ENCODE results near the gene JARID2. TPM values are rescaled to one million over a fixed set of nuclear protein-coding genes. Genes with fewer than 3 reads are reported as not detected.
A peak's percentile ranks its signal among the peaks of the same experiment; 100 is the strongest.
"Not testable (repeated sequence)": the region's sequence is repeated elsewhere in the genome, so short reads cannot be mapped to it uniquely, and the experiment has no call there.

The JARID2 gene
- total RNA-seq, 2 donors from 2014 or later = 20.7 to 50.3 TPM

DNA sequence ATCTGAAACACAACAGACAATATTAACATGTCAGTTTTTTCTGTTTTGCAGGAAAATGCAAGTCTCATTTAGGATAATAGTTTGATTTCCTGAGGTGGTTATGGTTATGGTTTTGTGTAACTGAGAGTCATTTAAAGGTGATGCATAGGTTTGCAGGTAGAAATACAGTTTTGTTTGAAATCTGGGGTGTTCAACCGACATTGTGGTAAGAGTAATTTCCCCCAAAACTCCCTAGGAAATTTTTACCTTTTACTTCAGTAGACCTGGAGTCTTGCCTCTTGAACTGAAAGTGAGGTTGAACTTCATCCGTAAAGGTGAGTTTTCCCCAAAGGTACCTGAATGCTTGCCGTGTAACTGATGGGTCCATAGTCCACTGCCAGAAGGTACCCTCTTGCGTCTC is 71.4 kb downstream of the JARID2 start:
- Mint-ChIP-seq H3K4me1 (peaks cover 85% of the 10 kb centered on the region), H3K9me3 (no peaks in the 10 kb centered on the region), H3K36me3 (ENCODE audit: low read depth) (peaks cover 98% of the 10 kb centered on the region), H3K27me3 (no peaks in the 10 kb centered on the region), H3K4me3 (peak overlapping the region; percentile 63), H3K27ac (peak overlapping the region; percentile 76)
- ATAC-seq (replicated peaks) = peak; percentile 46

DNA sequence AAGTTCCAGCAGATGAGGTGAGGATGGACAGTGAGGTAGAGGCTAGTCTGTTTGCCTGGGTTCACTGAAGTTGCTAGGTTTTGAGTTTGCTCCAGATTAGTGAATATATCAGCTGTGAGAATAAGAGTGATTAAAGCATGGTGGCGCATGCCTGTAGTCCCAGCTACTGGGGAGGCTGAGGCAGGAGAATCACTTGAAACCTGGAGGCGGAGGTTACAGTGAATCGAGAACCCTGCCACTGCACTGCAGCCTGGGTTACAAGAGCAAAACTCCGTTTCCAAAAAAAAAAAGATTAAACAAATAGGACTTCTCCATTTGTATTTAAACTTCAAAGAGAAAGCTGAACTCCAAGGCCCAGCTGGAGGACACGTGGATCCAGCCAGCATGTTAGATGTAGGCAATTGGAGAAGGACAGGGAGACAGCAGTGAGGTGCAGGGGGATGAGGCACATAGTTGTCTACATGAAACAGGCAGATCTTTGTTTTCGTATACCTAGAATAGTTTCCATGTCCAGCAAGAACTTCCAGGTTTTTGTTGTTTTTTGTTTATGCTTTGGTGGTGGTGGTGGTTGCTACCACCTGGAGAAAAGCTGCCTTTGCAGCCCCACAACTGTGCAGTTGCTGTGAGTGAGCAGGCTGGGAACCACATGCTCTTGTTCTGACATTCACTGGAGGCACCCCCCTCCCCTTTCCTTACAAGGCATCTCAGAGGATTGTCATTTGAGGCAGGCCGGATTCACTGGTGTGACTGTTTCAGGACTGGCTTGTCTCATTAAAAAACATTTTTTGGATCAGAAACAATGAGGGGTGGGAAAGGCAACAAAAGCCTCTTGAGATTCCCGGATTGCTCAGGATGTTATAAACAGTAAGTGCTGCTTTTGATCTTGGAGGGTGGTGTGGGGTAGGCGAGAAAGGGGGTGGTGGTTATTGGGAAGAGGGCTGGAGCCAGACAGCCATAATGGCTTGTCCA is 72.3 kb downstream of the JARID2 start:
- H3K27me3 Mint-ChIP-seq = no peaks in the 10 kb centered on the region
- H3K36me3 Mint-ChIP-seq (ENCODE audit: low read depth) = peaks cover 98% of the 10 kb centered on the region
- peaks cover 85% of the 10 kb centered on the region for H3K4me1 Mint-ChIP-seq
- H3K4me3 Mint-ChIP-seq = peak overlapping the region; percentile 63
- ATAC-seq (replicated peaks) = peak; percentile 42
- H3K27ac Mint-ChIP-seq = peak overlapping the region; percentile 76
- no peaks in the 10 kb centered on the region for H3K9me3 Mint-ChIP-seq

DNA sequence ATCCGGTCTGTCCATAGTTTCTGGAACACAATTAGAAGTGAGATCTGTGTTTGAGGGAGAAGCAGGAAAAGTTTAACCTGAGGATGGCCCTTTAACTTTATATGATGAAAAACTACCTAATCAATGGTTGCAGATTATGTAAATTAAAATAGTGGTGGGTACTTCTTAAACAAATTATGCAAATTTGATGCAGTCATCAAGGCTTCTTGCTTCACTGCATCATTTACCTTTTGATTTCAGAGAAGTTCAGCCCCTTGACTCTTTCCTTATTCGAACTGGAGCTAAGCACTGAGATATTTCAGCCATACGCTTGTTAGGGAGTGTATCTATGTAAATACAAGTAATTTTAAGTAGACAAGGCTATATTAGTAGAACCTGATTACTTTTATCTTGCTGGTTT is 73.8 kb downstream of the JARID2 start:
- Mint-ChIP-seq H3K27me3 (no peaks in the 10 kb centered on the region), H3K36me3 (ENCODE audit: low read depth) (peaks cover 97% of the 10 kb centered on the region), H3K9me3 (no peaks in the 10 kb centered on the region), H3K27ac (peak overlapping the region; percentile 86), H3K4me1 (peaks cover 78% of the 10 kb centered on the region), H3K4me3 (peak overlapping the region; percentile 63)
- no peak for ATAC-seq (replicated peaks)

GRCh38 chr6:15320693-15321092 is 74.8 kb downstream of the JARID2 start:
- ATAC-seq (replicated peaks) = no peak
- H3K27ac Mint-ChIP-seq = peak overlapping the region; percentile 86
- H3K9me3 Mint-ChIP-seq = no peaks in the 10 kb centered on the region
- H3K27me3 Mint-ChIP-seq = no peaks in the 10 kb centered on the region
- peaks cover 98% of the 10 kb centered on the region for H3K36me3 Mint-ChIP-seq (ENCODE audit: low read depth)
- peak overlapping the region; percentile 63 for H3K4me3 Mint-ChIP-seq
- H3K4me1 Mint-ChIP-seq = peaks cover 75% of the 10 kb centered on the region

GRCh38 chr6:15322184-15322583 is 76.3 kb downstream of the JARID2 start:
- Mint-ChIP-seq H3K4me1 (peaks cover 74% of the 10 kb centered on the region), H3K27ac (peak overlapping the region; percentile 49), H3K9me3 (no peaks in the 10 kb centered on the region), H3K36me3 (ENCODE audit: low read depth) (peaks cover 93% of the 10 kb centered on the region), H3K27me3 (no peaks in the 10 kb centered on the region), H3K4me3 (peak overlapping the region; percentile 40)
- ATAC-seq (replicated peaks) = no peak

DNA sequence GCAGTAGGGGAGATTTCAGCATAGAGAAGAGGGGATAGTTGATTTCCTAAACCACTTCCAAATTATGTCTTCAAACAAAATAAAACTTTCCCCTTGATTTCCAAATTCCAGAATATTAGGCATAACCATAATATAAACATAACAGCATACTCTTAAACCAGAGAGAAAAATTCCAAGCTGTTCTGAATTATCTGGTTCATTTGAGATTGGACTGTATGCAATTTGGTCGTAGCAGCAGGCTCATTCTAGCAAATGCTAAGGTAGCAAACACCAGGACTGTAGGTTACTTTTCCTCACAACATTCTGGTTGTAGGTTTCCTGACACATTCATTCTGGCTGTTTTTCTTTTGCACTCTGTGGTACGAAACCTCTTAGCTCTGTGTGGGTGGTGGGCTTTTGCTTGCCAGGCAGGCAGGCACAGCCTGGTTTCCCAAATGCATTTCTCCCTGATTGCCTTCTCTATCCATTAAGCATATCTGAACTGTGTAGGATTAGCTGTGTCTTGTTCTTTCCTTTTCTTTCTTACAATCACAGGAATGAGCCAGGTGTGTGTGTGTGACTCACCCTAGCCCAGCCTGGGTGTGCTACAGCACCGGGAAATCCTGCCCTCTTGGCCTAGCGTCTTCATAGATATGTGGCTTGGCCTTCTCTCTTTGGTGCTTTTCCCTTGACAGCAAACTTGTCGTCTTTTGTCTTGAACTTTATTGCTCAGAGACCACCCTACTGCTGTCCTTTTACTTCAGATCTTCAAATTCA is 77.1 kb downstream of the JARID2 start:
- Mint-ChIP-seq H3K27ac (peak overlapping the region; percentile 49), H3K9me3 (no peaks in the 10 kb centered on the region), H3K36me3 (ENCODE audit: low read depth) (peaks cover 93% of the 10 kb centered on the region), H3K27me3 (no peaks in the 10 kb centered on the region), H3K4me1 (peaks cover 76% of the 10 kb centered on the region), H3K4me3 (peak overlapping the region; percentile 40)
- peak; percentile 33 for ATAC-seq (replicated peaks)

DNA sequence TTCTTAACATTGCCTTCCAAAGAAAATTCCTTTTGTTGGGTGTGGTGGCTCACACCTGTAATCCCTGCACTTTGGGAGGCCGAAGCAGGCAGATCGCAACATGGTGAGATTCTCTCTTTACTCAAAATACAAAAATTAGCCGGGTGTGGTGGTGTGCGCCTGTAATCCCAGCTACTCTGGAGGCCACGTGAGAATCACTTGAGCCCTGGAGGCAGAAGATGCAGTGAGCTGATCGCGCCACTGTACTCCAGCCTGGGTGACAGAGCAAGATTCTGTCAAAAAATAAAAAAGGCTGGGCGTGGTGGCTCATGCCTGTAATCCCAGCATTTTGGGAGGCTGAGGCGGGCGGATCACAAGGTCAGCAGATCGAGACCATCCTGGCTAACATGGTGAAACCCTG is 77.7 kb downstream of the JARID2 start:
- H3K27me3 Mint-ChIP-seq; H3K9me3 Mint-ChIP-seq; ATAC-seq (replicated peaks): not testable (repeated sequence)
- Mint-ChIP-seq H3K4me1 (peaks cover 72% of the 10 kb centered on the region), H3K36me3 (ENCODE audit: low read depth) (peaks cover 93% of the 10 kb centered on the region), H3K4me3 (peak overlapping the region; percentile 40), H3K27ac (peak overlapping the region; percentile 47)

- Mint-ChIP-seq H3K36me3 (ENCODE audit: low read depth) (peaks cover 93% of the 10 kb centered on the region), H3K4me3 (no peak overlapping the region), H3K27ac (no peak overlapping the region), H3K4me1 (peaks cover 73% of the 10 kb centered on the region), H3K9me3 (no peaks in the 10 kb centered on the region), H3K27me3 (no peaks in the 10 kb centered on the region)
- ATAC-seq (replicated peaks) = no peak
Measured at GRCh38 chr6:15324427-15324985, 78.6 kb downstream of the JARID2 start.

GRCh38 chr6:15325540-15325955 is 79.7 kb downstream of the JARID2 start:
- Mint-ChIP-seq H3K27ac (peak overlapping the region; percentile 84), H3K9me3 (no peaks in the 10 kb centered on the region), H3K27me3 (no peaks in the 10 kb centered on the region), H3K4me3 (peak overlapping the region; percentile 54), H3K36me3 (ENCODE audit: low read depth) (peaks cover 93% of the 10 kb centered on the region), H3K4me1 (peaks cover 73% of the 10 kb centered on the region)
- peak; percentile 31 for ATAC-seq (replicated peaks)

- H3K4me3 Mint-ChIP-seq = peak overlapping the region; percentile 54
- no peaks in the 10 kb centered on the region for H3K9me3 Mint-ChIP-seq
- H3K36me3 Mint-ChIP-seq (ENCODE audit: low read depth) = peaks cover 93% of the 10 kb centered on the region
- no peak overlapping the region for H3K27ac Mint-ChIP-seq
- peaks cover 71% of the 10 kb centered on the region for H3K4me1 Mint-ChIP-seq
- ATAC-seq (replicated peaks) = no peak
- H3K27me3 Mint-ChIP-seq = no peaks in the 10 kb centered on the region
Measured at GRCh38 chr6:15326067-15326614, 80.3 kb downstream of the JARID2 start.

DNA sequence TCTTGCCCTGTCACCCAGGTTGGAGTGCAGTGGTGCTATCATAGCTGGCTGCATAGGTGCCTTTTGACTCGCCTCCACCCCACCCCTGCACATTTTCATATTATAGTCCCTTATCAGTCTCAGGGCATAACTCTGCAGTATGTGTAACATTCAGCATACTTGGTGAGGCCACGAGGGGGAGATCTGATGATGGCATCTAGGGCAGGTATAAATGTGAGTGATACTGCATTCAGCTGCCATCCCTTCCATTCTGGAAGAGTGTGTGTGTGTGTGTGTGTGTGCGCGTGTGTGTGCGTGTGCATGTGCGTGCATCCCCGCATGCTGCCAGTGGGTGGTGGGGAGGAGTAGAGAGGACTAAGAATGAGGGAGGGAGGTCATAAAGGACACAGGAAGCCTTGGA is 81.4 kb downstream of the JARID2 start:
- Mint-ChIP-seq H3K4me3 (peak overlapping the region; percentile 54), H3K27me3 (no peaks in the 10 kb centered on the region), H3K36me3 (ENCODE audit: low read depth) (peaks cover 92% of the 10 kb centered on the region), H3K4me1 (peaks cover 67% of the 10 kb centered on the region), H3K9me3 (no peaks in the 10 kb centered on the region), H3K27ac (no peak overlapping the region)
- ATAC-seq (replicated peaks) = peak; percentile 45

GRCh38 chr6:15329197-15329671 is 83.4 kb downstream of the JARID2 start:
- Mint-ChIP-seq H3K27ac (peak overlapping the region; percentile 85), H3K4me3 (peak overlapping the region; percentile 64), H3K4me1 (peaks cover 64% of the 10 kb centered on the region), H3K27me3 (no peaks in the 10 kb centered on the region), H3K9me3 (no peaks in the 10 kb centered on the region), H3K36me3 (ENCODE audit: low read depth) (peaks cover 90% of the 10 kb centered on the region)
- ATAC-seq (replicated peaks) = no peak

DNA sequence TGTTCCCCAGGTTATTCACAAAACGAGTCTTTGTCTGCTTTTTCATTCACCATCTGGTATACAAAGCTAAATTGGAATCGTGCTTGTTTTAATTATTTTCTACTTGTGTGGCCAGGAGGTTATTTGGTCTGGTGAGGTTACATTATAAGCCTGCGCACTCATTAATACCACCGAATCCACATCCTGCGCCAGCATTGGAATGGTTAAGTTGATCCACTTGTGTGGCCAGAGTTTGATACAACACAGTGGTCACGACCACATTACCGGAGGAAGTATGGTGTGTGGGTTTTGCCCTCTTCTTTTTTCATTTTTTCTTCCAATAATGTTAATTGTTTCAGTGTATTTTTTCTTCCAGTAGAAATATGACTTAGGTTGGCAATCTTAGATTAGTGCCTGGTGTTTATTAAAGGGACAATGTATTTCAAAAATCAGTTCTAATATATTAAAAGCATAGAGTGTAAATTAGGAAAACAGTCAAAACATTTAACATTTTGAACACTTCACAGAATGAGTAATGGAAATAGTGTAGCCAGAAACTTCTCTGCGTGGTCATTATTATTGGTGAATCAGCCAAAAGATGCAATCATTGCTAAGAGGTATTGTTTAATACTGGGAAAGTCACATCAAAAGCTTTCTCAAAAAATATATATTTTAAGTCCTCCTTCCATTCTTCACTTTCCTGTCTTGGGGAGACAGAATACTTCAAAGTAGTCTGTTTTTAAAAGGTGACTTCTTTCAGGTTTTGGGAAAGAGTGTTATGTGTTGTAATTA is 84.5 kb downstream of the JARID2 start:
- peak; percentile 58 for ATAC-seq (replicated peaks)
- Mint-ChIP-seq H3K27ac (peak overlapping the region; percentile 85), H3K27me3 (no peaks in the 10 kb centered on the region), H3K9me3 (no peaks in the 10 kb centered on the region), H3K4me1 (peaks cover 69% of the 10 kb centered on the region), H3K36me3 (ENCODE audit: low read depth) (peaks cover 90% of the 10 kb centered on the region), H3K4me3 (peak overlapping the region; percentile 64)
